KMS-11 (cell line): ENCODE data around the gene FLNB.

Experiments used
- H2AFZ ChIP-seq: fragments of 200-600 bp; sonication (generic); 2 replicates; pipeline ENCODE4 v1.6.1; 2016; ENCODE audit warnings: antibody characterized with exemption, mixed run types, low read depth
- H3K27ac ChIP-seq: fragments of 200-600 bp; sonication (generic); 2 replicates; pipeline ENCODE4 v1.6.1; 2016; ENCODE audit warnings: mild to moderate bottlenecking, mixed run types
- H3K27me3 ChIP-seq: fragments of 200-600 bp; sonication (generic); 2 replicates; pipeline ENCODE4 v1.6.1; 2017; ENCODE audit warnings: mild to moderate bottlenecking, low read depth, mixed run types, moderate library complexity; ENCODE audit not compliant: insufficient read depth
- H3K36me3 ChIP-seq: fragments of 200-600 bp; sonication (generic); 2 replicates; pipeline ENCODE4 v1.6.1; 2017; ENCODE audit warnings: mild to moderate bottlenecking, mixed run types; ENCODE audit not compliant: insufficient read depth
- H3K4me1 ChIP-seq: fragments of 200-600 bp; sonication (generic); 2 replicates; pipeline ENCODE4 v1.6.1; 2016; ENCODE audit warnings: mild to moderate bottlenecking, low read depth, mixed run types; ENCODE audit not compliant: poor library complexity, severe bottlenecking
- H3K4me2 ChIP-seq: fragments of 200-600 bp; sonication (generic); 2 replicates; pipeline ENCODE4 v1.7.0; 2016; ENCODE audit warnings: mild to moderate bottlenecking, mixed run types
- H3K4me3 ChIP-seq: fragments of 200-600 bp; sonication (generic); IDR thresholded peaks from 2 replicates; pipeline ENCODE4 v1.6.1; 2017; ENCODE audit warnings: low read depth, low read length, mixed read lengths; ENCODE audit not compliant: insufficient read depth
- H3K79me2 ChIP-seq: fragments of 200-600 bp; sonication (generic); 2 replicates; pipeline ENCODE4 v1.6.1; 2016; ENCODE audit warnings: low read depth, mixed run types; ENCODE audit not compliant: insufficient read depth
- H3K9ac ChIP-seq: fragments of 200-600 bp; sonication (generic); 2 replicates; pipeline ENCODE4 v1.6.1; 2016; ENCODE audit warnings: mild to moderate bottlenecking, mixed run types
- H4K20me1 ChIP-seq: fragments of 200-600 bp; sonication (generic); 2 replicates; pipeline ENCODE4 v1.6.1; 2016; ENCODE audit warnings: mild to moderate bottlenecking, mixed run types; ENCODE audit not compliant: insufficient read depth
- TF ChIP-seq, protein P1 (sequence below): fragments of 200-600 bp; sonication (generic); conservative IDR thresholded peaks from 2 replicates; pipeline ENCODE4 v1.6.1; 2017; ENCODE audit warnings: low read depth, mild to moderate bottlenecking, antibody characterized with exemption, low read length, moderate library complexity, mixed read lengths

Gene FLNB

DNA sequence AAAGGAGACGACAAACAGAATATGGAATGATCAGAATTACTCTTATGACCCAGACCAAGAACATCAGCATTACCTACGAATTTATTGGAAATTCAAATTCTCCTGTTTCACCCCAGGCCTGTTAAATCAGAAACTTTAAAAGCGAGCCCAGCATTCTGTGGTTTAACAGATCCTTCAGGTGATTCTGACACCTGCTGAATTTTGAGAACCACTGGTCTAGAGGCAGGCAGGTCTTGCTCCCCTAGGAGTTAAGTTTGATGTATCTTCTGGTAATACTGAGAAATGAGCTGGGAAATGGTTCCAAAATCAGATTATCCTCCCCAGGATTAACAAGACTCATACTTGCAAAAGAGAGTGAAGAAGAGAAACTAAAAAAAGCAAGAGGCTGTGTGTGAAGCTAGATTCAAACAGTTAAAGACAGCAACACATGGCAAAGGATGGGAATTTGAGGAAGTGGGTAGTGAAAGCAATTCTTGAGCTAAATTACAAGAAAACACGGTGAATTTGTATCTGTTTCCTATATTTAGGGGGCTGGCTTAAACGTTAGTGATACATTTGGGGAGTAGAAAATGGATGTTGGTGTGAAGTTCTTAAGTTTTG lies 66.0 kb downstream of the FLNB start:
- H3K36me3 ChIP-seq, result no peaks in the 10 kb centered on the region
- no peak overlapping the region for H2AFZ ChIP-seq

GRCh38 chr3:58074997-58075396 lies 66.8 kb downstream of the FLNB start:
- H4K20me1 ChIP-seq, result no peaks in the 10 kb centered on the region
- no peaks in the 10 kb centered on the region for H3K27me3 ChIP-seq
- H3K27ac ChIP-seq, result no peak overlapping the region
- no peaks in the 10 kb centered on the region for H3K4me1 ChIP-seq
- no peak overlapping the region for H3K9ac ChIP-seq
- H2AFZ ChIP-seq, result no peak overlapping the region
- H3K4me3 ChIP-seq, result no peak overlapping the region
- TF ChIP-seq, protein P1, sequence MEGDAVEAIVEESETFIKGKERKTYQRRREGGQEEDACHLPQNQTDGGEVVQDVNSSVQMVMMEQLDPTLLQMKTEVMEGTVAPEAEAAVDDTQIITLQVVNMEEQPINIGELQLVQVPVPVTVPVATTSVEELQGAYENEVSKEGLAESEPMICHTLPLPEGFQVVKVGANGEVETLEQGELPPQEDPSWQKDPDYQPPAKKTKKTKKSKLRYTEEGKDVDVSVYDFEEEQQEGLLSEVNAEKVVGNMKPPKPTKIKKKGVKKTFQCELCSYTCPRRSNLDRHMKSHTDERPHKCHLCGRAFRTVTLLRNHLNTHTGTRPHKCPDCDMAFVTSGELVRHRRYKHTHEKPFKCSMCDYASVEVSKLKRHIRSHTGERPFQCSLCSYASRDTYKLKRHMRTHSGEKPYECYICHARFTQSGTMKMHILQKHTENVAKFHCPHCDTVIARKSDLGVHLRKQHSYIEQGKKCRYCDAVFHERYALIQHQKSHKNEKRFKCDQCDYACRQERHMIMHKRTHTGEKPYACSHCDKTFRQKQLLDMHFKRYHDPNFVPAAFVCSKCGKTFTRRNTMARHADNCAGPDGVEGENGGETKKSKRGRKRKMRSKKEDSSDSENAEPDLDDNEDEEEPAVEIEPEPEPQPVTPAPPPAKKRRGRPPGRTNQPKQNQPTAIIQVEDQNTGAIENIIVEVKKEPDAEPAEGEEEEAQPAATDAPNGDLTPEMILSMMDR, result no peak
- no peaks in the 10 kb centered on the region for H3K79me2 ChIP-seq
- no peaks in the 10 kb centered on the region for H3K36me3 ChIP-seq
- H3K4me2 ChIP-seq, result no peak overlapping the region

More for the DNA sequence above, 66.0 kb downstream of the FLNB start:
- Histone ChIP-seq H3K9ac (no peak overlapping the region), H4K20me1 (no peaks in the 10 kb centered on the region), H3K4me1 (no peaks in the 10 kb centered on the region), H3K4me3 (no peak overlapping the region), H3K27ac (no peak overlapping the region), H3K79me2 (no peaks in the 10 kb centered on the region), H3K27me3 (no peaks in the 10 kb centered on the region), H3K4me2 (no peak overlapping the region)
- TF ChIP-seq, protein P1, result no peak

DNA sequence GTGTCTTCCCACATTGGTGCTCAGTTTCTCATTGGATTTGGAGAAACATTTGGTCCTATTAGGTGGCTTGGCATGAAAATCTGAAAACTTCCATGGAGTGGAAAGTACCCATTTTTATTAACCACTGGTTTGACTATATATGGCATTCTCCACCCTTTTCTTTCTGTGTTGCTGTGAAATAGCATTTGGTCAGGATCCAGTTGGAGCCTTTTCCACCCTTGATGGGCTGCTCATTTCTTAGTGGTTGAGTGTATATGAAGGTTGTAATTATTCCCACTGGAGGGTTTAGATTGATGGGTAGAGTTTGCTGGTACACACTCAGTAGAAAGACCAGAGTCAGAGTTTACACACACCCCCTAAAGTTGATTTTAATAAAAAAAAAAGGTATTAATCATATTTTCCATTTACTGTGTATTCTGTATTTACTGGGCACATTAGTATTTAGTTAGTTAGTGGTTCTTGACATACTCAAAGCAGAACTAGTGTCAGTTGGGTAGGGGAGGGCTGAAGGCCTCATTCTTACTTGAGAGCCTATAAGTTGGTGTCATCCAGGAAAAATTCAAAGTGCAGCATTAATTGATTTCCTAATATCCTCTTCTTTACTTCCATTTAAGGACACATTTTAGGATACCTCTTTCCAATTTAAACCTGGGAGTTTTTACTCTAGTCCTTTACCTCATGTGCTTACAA lies 69.5 kb downstream of the FLNB start:
- Histone ChIP-seq H3K36me3 (no peaks in the 10 kb centered on the region), H3K79me2 (no peaks in the 10 kb centered on the region), H4K20me1 (no peaks in the 10 kb centered on the region), H2AFZ (no peak overlapping the region), H3K4me3 (no peak overlapping the region), H3K27me3 (no peaks in the 10 kb centered on the region), H3K27ac (no peak overlapping the region), H3K4me2 (no peak overlapping the region), H3K9ac (no peak overlapping the region), H3K4me1 (no peaks in the 10 kb centered on the region)
- TF ChIP-seq, protein P1, result no peak

DNA sequence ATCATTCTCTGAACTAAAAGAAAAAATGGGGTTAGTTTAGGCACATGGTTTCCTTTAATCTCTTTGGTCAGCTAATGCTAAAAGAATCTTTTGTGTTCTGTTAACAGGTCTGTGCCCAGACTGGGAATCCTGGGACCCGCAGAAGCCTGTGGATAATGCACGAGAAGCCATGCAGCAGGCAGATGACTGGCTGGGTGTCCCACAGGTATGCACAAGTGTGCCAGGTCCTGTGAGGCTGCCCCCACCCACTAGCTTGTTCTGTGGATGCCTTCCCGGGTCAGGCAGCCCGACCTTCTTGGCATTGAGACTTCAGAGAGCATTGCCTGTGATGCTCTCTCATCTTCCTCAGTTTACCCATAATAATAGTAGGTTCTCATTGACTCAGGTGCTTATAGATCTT lies 70.4 kb downstream of the FLNB start:
- Histone ChIP-seq H3K36me3 (no peaks in the 10 kb centered on the region), H3K4me3 (no peak overlapping the region), H3K4me2 (no peak overlapping the region), H3K4me1 (no peaks in the 10 kb centered on the region), H3K27ac (no peak overlapping the region), H3K27me3 (no peaks in the 10 kb centered on the region), H3K79me2 (no peaks in the 10 kb centered on the region), H3K9ac (no peak overlapping the region), H2AFZ (no peak overlapping the region), H4K20me1 (no peaks in the 10 kb centered on the region)
- TF ChIP-seq, protein P1, result no peak
